GM23338 (cell line): ENCODE results near the gene CCDC71L. TPM values are rescaled to one million over a fixed set of nuclear protein-coding genes. Genes with fewer than 3 reads are reported as not detected.

Experiments used
- ATAC-seq: fragments of 200-7000 bp; cut with Tn5 transposase; 3 replicates; pipeline ENCODE4 v1.9.1; 2020
- DNase-seq: peaks from one replicate; pipeline ENCODE4 v3.0.0-alpha.2; 2015; ENCODE audit warnings: low spot score
- H2AFZ ChIP-seq: fragments of 200-600 bp; sonication (generic); 2 replicates; pipeline ENCODE4 v1.8.0; 2016; ENCODE audit warnings: antibody characterized with exemption, mild to moderate bottlenecking, moderate library complexity
- H3F3A ChIP-seq: fragments of 200-600 bp; sonication (generic); replicated peaks from 2 replicates; pipeline ENCODE4 v1.8.0; 2017; ENCODE audit warnings: antibody characterized with exemption, mixed run types, low read depth
- H3K27ac ChIP-seq: fragments of 200-600 bp; sonication (generic); 2 replicates; pipeline ENCODE4 v1.6.1; 2016; ENCODE audit warnings: low read depth
- H3K27me3 ChIP-seq: fragments of 200-600 bp; sonication (generic); 2 replicates; pipeline ENCODE4 v1.8.0; 2016; ENCODE audit warnings: mild to moderate bottlenecking, mixed run types, moderate library complexity; ENCODE audit not compliant: insufficient read depth
- H3K36me3 ChIP-seq: fragments of 200-600 bp; sonication (generic); 2 replicates; pipeline ENCODE4 v1.8.0; 2016; ENCODE audit warnings: mild to moderate bottlenecking; ENCODE audit not compliant: insufficient read depth
- H3K4me1 ChIP-seq: fragments of 200-600 bp; sonication (generic); 2 replicates; pipeline ENCODE4 v1.8.0; 2016; ENCODE audit warnings: mild to moderate bottlenecking, moderate library complexity; ENCODE audit not compliant: insufficient read depth
- H3K4me2 ChIP-seq: fragments of 200-600 bp; sonication (generic); 2 replicates; pipeline ENCODE4 v1.7.1; 2017; ENCODE audit warnings: mixed run types
- H3K4me3 ChIP-seq: fragments of 200-600 bp; sonication (generic); 2 replicates; pipeline ENCODE4 v1.6.1; 2016; ENCODE audit warnings: mixed run types
- H3K79me2 ChIP-seq: fragments of 200-600 bp; sonication (generic); replicated peaks from 2 replicates; pipeline ENCODE4 v1.8.0; 2017; ENCODE audit warnings: mild to moderate bottlenecking; ENCODE audit not compliant: insufficient read depth
- H3K9me2 ChIP-seq: fragments of 200-600 bp; sonication (generic); 2 replicates; pipeline ENCODE4 v1.8.0; 2017; ENCODE audit not compliant: insufficient read depth
- H4K20me1 ChIP-seq: fragments of 200-600 bp; sonication (generic); replicated peaks from 2 replicates; pipeline ENCODE4 v1.8.0; 2017; ENCODE audit warnings: mild to moderate bottlenecking; ENCODE audit not compliant: insufficient read depth
- H3K27ac Mint-ChIP-seq: 2 replicates; pipeline ENCODE4 v1.8.0; 2020; ENCODE audit warnings: inconsistent platforms, mild to moderate bottlenecking, moderate library complexity, mixed read lengths
- H3K27me3 Mint-ChIP-seq: 3 replicates; pipeline ENCODE4 v1.8.0; 2022; ENCODE audit warnings: low read depth, mild to moderate bottlenecking, moderate library complexity, mixed read lengths, inconsistent platforms; ENCODE audit not compliant: insufficient read depth, poor library complexity
- H3K36me3 Mint-ChIP-seq: 3 replicates; pipeline ENCODE4 v1.8.0; 2021; ENCODE audit warnings: low read depth, mild to moderate bottlenecking, inconsistent platforms, moderate library complexity, mixed read lengths
- H3K4me1 Mint-ChIP-seq: 3 replicates; pipeline ENCODE4 v1.8.0; 2020; ENCODE audit warnings: mild to moderate bottlenecking, inconsistent platforms, mixed read lengths
- H3K4me3 Mint-ChIP-seq: 3 replicates; pipeline ENCODE4 v1.8.0; 2021; ENCODE audit warnings: moderate library complexity, mild to moderate bottlenecking, inconsistent platforms, mixed read lengths
- H3K9me3 Mint-ChIP-seq: 3 replicates; pipeline ENCODE4 v1.8.0; 2020; ENCODE audit warnings: moderate library complexity, mild to moderate bottlenecking, inconsistent platforms, mixed read lengths
- CREB1 ChIP-seq: fragments of 250-450 bp; sonication (Bioruptor Pico); IDR thresholded peaks from 2 replicates; pipeline ENCODE4 v1.5.0; 2020; ENCODE audit warnings: low read depth, mild to moderate bottlenecking, moderate library complexity
- CTCF ChIP-seq, 2 experiments: fragments of 200-600 bp in 1 of 2; sonication (generic) in 1 of 2; conservative IDR thresholded peaks; 2 replicates each; pipeline versions ENCODE4 v1.5.1 to v1.6.1; 2016 to 2017; ENCODE audit warnings: antibody characterized with exemption in 2 of 2, low read depth in 2 of 2, mild to moderate bottlenecking in 2 of 2, moderate library complexity in 1 of 2
- ETS1 ChIP-seq: IDR thresholded peaks from 2 replicates; pipeline ENCODE4 v1.6.1; 2016; ENCODE audit warnings: antibody characterized with exemption
- EZH2 ChIP-seq: fragments of 200-600 bp; sonication (generic); IDR thresholded peaks from one replicate; pipeline ENCODE4 v1.8.0; 2017; ENCODE audit warnings: antibody characterized with exemption, mild to moderate bottlenecking, low read depth; ENCODE audit not compliant: unreplicated experiment
- EZH2phosphoT487 ChIP-seq: fragments of 200-600 bp; sonication (generic); IDR thresholded peaks from one replicate; pipeline ENCODE4 v1.8.1; 2018; ENCODE audit warnings: antibody characterized with exemption; ENCODE audit not compliant: unreplicated experiment
- NANOG ChIP-seq: IDR thresholded peaks from 2 replicates; pipeline ENCODE4 v1.6.1; 2016; ENCODE audit warnings: antibody characterized with exemption, borderline replicate concordance
- POLR2AphosphoS5 ChIP-seq: IDR thresholded peaks from 2 replicates; pipeline ENCODE4 v1.6.1; 2016; ENCODE audit warnings: antibody characterized with exemption, low read depth
- REST ChIP-seq: IDR thresholded peaks from one replicate; pipeline ENCODE4 v1.6.1; 2018; ENCODE audit warnings: antibody characterized with exemption; ENCODE audit not compliant: unreplicated experiment
- ZNF114 ChIP-seq: fragments of 250-450 bp; sonication (Bioruptor Pico); IDR thresholded peaks from 2 replicates; pipeline ENCODE4 v1.5.0; 2020; ENCODE audit warnings: mild to moderate bottlenecking, moderate library complexity
- ZNF331 ChIP-seq: fragments of 250-450 bp; sonication (Bioruptor Pico); IDR thresholded peaks from 2 replicates; pipeline ENCODE4 v1.5.0; 2020; ENCODE audit warnings: low read depth, mild to moderate bottlenecking, moderate library complexity
- ZNF462 ChIP-seq: fragments of 250-450 bp; sonication (Bioruptor Pico); IDR thresholded peaks from 2 replicates; pipeline ENCODE4 v1.5.0; 2020; ENCODE audit warnings: mild to moderate bottlenecking, moderate library complexity
- polyA plus RNA-seq: library from polyadenylated mRNA; unstranded; fragments of >200 nt; fragmentation: Nextera tagmentation; extraction: Ambion mirVana; gene quantifications from 2 replicates; pipeline ENCODE4 v1.2.1, GENCODE V29; 2016
- total RNA-seq: library from RNA; depleted of rRNA; stranded (reverse); fragments of >200 nt; shearing (Covaris generic); gene quantifications from 2 replicates; pipeline ENCODE4 v1.2.3, GENCODE V29; 2014

CCDC71L gene
- total and polyA plus RNA-seq, 2 experiments from 2014 or later = 8.4 to 32.3 TPM

GRCh38 chr7:106608661-106609060, 52.3 kb downstream of the CCDC71L start:
- Mint-ChIP-seq H3K9me3 (peaks cover 5% of the 10 kb centered on the region; the same call in 2 of the 3 replicates), H3K27me3 (no peaks in the 10 kb centered on the region), H3K27ac (no peak overlapping the region), H3K4me3 (no peak overlapping the region), H3K36me3 (no peaks in the 10 kb centered on the region), H3K4me1 (peaks cover 4% of the 10 kb centered on the region; the same call in 2 of the 3 replicates)
- H2AFZ ChIP-seq = peak overlapping the region; percentile 56
- H3K4me3 ChIP-seq = no peak overlapping the region
- no peaks in the 10 kb centered on the region for H4K20me1 ChIP-seq
- no peaks in the 10 kb centered on the region for H3F3A ChIP-seq
- H3K27me3 ChIP-seq = no peaks in the 10 kb centered on the region
- TF ChIP-seq ZNF331 (CRISPR knock-in tag) = no peak
- TF ChIP-seq ETS1 = no peak
- TF ChIP-seq POLR2AphosphoS5 = no peak
- TF ChIP-seq ZNF462 (CRISPR knock-in tag) = no peak
- no peak for TF ChIP-seq CREB1
- no peak for TF ChIP-seq REST
- TF ChIP-seq EZH2 = no peak
- no peak for TF ChIP-seq ZNF114 (CRISPR knock-in tag)
- no peak for TF ChIP-seq NANOG
- TF ChIP-seq CTCF (conservative IDR thresholded peaks at IDR 0.05; ENCODE audit: low read depth in 2 of 2) = no peak
- TF ChIP-seq EZH2phosphoT487 = no peak
- H3K4me2 ChIP-seq = no peak overlapping the region
- H3K27ac ChIP-seq = no peak overlapping the region
- ATAC-seq = no peak
- H3K9me2 ChIP-seq = 0 out of 2 replicates have a peak, but pooled peaks cover 8% of the 10 kb centered on the region
- no peaks in the 10 kb centered on the region for H3K79me2 ChIP-seq
- no peak for DNase-seq
- no peaks in the 10 kb centered on the region for H3K4me1 ChIP-seq
- H3K36me3 ChIP-seq = no peaks in the 10 kb centered on the region
